Neural cell (in vitro differentiated cells): ENCODE data around the gene ALLC.

Source experiments
- CTCF ChIP-seq: fragments of 450-650 bp; IDR thresholded peaks from 2 replicates; pipeline ENCODE4 v1.5.1; 2014; ENCODE audit warnings: antibody characterized with exemption, mild to moderate bottlenecking, moderate library complexity; ENCODE audit not compliant: poor library complexity, severe bottlenecking
- EP300 ChIP-seq: fragments of 450-650 bp; conservative IDR thresholded peaks from 2 replicates; pipeline ENCODE4 v1.6.1; 2014; ENCODE audit warnings: antibody characterized with exemption, mild to moderate bottlenecking, moderate library complexity; ENCODE audit not compliant: poor library complexity, severe bottlenecking
- EZH2 ChIP-seq: fragments of 200-600, 300-800 bp; shearing (Covaris generic), sonication (generic); IDR thresholded peaks from 2 replicates; pipeline ENCODE4 v1.6.1; 2014; ENCODE audit warnings: antibody characterized with exemption, low read length, borderline replicate concordance, mild to moderate bottlenecking; ENCODE audit not compliant: insufficient read depth, poor library complexity, severe bottlenecking
- RAD21 ChIP-seq: fragments of 450-650 bp; conservative IDR thresholded peaks from 2 replicates; pipeline ENCODE4 v1.6.1; 2014; ENCODE audit warnings: antibody characterized with exemption, mild to moderate bottlenecking, moderate library complexity
- SMC3 ChIP-seq: fragments of 450-650 bp; conservative IDR thresholded peaks from 2 replicates; pipeline ENCODE4 v1.6.1; 2014; ENCODE audit warnings: antibody characterized with exemption, mild to moderate bottlenecking, moderate library complexity; ENCODE audit not compliant: poor library complexity
- TAF1 ChIP-seq: IDR thresholded peaks from 2 replicates; pipeline ENCODE4 v1.6.1; 2012; ENCODE audit warnings: low read depth

GRCh38 chr2:3628241-3628679 is 29.7 kb upstream of the ALLC start:
- TF ChIP-seq CTCF, result no peak
- TF ChIP-seq RAD21, result no peak
- TF ChIP-seq EZH2, result no peak
- TF ChIP-seq SMC3, result no peak
- no peak for TF ChIP-seq TAF1
- TF ChIP-seq EP300, result no peak
